ENCODE data around the gene PLPP3. TPM values are rescaled to one million over a fixed set of nuclear protein-coding genes. Genes with fewer than 3 reads are reported as not detected.
"Not testable (repeated sequence)": the region's sequence is repeated elsewhere in the genome, so short reads cannot be mapped to it uniquely, and the experiment has no call there.

The PLPP3 gene
- total RNA-seq = 53.9 TPM

DNA sequence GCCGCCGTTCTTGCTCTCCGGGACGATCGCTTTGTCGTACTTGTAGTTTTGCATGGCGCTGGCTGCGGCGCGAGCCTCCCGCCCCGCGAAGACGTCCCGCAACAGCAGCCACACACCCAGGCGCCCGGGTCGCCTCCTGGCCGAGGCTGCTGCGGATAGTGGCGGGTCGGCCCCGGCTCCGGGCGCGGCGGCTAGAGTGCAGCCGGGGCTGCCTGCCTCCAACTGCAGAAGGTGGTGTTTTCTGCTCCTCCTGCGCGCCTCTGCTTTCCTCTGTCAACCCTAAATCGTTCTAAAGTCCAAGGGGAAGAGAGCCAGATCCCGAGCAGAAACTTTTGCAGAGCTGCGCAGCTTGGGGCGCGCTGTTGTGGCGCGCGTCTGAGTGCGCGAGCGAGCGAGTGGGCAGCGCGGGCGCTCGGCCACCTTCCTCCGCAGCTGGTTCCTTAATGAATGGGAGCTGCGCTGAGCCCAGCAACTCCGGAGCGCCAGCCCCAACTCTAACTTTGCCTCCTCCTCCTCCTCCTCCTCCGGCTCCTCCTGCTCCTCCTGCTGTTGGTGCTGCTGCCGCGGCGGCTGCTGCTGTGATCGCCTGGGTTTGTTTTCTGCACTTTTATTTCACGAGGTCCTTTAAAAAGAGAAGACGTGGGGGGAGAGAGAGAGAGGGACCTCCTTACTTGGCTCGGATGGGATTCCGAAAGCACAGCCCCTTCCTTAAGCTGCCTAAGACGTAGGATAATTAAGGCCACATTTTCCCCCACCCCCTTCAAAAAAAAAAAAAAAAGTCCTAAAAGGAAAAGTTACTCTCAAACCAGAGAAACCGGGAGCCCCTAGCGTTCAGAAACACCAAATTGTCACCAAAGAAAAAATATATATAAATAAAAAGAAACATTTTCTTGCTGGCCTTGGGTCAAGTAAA, at the start of gene PLPP3:
Gene PLPP3, minus strand, starts transcription at position 601 of the 913 bp plus-strand sequence. Its CDS starts 547 bp downstream, at position 54.
- DNase-seq (ENCODE audit: low spot score) (peak; percentile 88), ATAC-seq (peak; percentile 80)

GRCh38 chr1:56627636-56628039, 48.3 kb upstream of the PLPP3 start:
- no peak for ATAC-seq
- no peak for DNase-seq (ENCODE audit: low spot score)

- ATAC-seq (no peak), DNase-seq (ENCODE audit: low spot score) (no peak)
Measured at GRCh38 chr1:56627019-56627635, 47.8 kb upstream of the PLPP3 start.

GRCh38 chr1:56626546-56626945, 47.2 kb upstream of the PLPP3 start:
- ATAC-seq = no peak
- no peak for DNase-seq (ENCODE audit: low spot score)

DNA sequence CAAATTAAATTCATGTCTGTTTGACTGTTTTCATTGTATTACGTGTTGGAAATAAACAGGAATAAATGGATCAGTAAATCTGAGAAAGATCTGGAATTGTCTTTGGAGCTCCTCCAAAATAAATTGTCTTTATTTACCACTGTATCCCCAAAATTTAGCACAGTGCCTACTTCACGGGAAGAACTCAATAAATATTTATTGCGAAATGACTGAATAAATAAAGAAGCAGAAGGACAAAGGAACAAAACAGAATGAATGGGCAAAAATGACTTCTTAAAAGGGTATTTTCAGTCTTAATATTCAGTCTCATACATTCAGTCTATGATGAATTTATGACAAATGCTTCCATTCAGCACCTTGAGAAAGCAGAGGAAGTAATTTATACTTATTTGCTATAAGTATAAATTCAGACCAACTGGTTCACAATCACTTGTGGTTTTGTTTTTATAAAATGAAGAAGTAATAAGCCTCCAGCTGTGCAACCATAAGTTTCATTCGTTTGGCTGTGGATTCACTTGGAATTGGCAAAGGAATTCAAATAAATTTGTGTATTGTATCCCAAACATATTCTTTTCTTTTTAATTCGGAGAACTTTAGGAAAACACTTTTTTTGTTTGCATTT, 46.6 kb upstream of the PLPP3 start:
- no peak for DNase-seq (ENCODE audit: low spot score)
- no peak for ATAC-seq

DNA sequence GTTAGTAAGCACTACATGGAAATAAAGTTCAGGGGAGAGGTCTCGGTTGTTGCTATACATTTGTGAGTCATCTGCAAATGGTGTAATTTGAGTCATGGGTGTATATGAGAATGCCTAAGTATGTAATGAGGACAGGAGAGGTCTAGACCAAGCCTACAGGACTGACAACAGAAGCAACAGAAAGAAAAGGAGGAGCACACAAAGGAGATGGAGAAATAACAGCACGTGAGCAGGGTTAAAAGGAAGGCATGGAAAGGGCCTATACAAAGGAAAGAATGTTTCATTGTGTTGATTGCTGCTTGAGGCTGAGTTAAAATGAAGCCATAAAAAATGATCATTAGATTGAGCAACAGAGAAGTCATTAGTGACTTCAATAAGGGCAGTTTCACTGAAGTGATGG, 37.8 kb upstream of the PLPP3 start:
- DNase-seq (ENCODE audit: low spot score) = no peak

DNA sequence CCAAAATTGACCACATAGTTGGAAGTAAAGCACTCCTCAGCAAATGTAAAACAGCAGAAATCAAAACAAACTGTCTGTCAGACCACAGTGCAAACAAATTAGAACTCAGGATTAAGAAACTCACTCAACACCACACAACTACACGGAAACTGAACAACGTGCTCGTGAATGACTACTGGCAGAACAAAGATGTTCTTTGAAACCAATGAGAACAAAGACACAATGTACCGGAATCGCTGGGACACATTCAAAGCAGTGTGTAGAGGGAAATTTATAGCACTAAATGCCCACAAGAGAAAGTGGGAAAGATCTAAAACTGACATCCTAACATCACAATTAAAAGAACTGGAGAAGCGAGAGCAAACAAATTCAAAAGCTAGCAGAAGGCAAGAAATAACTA, 31.4 kb upstream of the PLPP3 start:
- not testable (repeated sequence) for DNase-seq (ENCODE audit: low spot score); ATAC-seq

More for the DNA sequence above, 37.8 kb upstream of the PLPP3 start:
- no peak for ATAC-seq

DNA sequence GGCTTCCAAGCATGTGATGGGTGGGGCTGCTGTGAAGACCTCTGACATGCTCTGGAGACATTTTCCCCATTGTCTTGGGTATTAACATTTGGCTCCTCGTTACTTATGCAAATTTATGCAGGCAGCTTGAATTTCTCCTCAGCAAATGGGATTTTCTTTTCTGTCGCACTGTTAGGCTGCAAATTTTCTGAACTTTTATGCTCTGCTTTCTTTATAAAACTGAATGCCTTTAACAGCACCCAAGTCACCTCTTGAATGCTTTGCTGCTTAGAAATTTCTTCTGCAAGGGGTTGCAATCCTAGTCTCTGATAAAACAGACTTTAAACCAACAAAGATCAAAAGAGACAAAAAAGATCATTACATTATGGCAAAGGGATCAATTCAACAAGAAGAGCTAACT, 30.7 kb upstream of the PLPP3 start:
- not testable (repeated sequence) for DNase-seq (ENCODE audit: low spot score); ATAC-seq

DNA sequence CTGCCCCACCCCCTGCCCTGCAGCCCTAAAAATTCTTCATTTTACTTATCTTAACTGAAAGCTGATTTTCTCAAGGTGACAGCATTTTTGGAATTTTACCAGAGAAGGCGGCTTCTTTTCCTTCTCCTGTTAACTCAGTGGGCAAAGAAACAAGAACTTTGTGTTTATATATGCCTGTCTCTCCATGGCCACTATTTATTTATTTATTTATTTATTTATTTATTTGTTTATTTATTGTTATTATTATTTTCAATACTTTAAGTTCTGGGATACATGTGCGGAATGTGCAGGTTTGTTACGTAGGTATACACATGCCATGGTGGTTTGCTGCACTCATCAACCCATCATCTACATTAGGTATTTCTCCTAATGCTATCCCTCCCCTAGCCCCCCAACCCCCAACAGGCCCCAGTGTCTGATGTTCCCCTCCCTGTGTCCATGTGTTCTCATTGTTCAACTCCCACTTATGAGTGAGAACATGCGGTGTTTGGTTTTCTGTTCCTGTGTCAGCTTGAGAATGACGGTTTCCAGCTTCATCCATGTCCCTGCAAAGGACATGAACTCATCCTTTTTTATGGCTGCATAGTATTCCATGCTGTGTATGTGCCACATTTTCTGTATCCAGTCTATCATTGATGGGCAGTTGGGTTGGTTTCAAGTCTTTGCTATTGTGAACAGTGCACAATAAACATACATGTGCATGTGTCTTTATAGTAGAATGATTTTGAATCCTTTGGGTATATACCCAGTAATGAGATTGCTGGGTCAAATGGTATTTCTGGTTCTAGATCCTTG, 16.2 kb upstream of the PLPP3 start:
- ATAC-seq; DNase-seq (ENCODE audit: low spot score): not testable (repeated sequence)

DNA sequence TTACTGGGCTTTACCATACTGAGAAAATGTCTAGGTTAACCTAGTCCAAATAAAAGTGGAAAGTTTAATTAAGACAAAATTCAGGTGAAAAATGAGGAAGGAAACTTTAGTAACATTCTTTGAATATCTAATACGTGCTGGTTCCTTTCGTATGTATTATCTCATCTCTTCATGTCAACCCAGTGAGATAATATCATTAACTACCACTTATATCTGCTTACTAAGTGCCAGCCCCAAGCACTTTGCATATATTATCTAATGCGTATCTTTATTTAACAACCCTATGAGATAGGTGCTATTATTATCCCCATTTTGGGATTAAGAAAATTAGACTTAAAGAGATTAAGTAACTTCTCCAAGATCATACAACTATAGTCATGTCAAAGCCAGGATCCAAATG, 12.5 kb upstream of the PLPP3 start:
- ATAC-seq = no peak
- DNase-seq (ENCODE audit: low spot score) = no peak

GRCh38 chr1:56590520-56591011, 11.2 kb upstream of the PLPP3 start:
- ATAC-seq (peak; percentile 33), DNase-seq (ENCODE audit: low spot score) (no peak)

- ATAC-seq = no peak
- DNase-seq (ENCODE audit: low spot score) = no peak
Measured at GRCh38 chr1:56589369-56589768, 10.0 kb upstream of the PLPP3 start.

DNA sequence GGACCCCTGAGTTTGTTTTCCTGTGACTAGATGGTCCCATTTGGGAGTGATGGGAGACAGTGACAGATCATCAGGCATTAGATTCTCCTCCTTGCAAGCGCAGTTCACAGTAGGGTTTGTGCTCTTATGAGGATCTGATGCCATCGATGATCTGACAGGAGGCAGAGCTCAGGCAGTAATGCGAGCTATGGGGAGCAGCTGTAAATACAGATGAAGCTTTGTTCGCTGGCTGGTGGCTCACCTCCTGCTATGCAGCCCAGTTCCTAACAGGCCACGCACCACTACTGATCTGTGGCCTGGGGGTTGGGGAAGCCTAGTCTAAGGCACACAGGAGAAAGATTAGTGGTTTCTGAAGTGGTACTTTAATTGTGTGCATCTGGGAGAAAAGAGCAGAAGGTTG, 7.1 kb upstream of the PLPP3 start:
- ATAC-seq = no peak
- DNase-seq (ENCODE audit: low spot score) = no peak

GRCh38 chr1:56585985-56586384, 6.6 kb upstream of the PLPP3 start:
- DNase-seq (ENCODE audit: low spot score) (no peak), ATAC-seq (no peak)

- no peak for DNase-seq (ENCODE audit: low spot score)
- peak; percentile 95 for ATAC-seq
Measured at GRCh38 chr1:56584910-56585528, 5.7 kb upstream of the PLPP3 start.

- DNase-seq (ENCODE audit: low spot score) = no peak
- no peak for ATAC-seq
Measured at GRCh38 chr1:56583957-56584468, 4.7 kb upstream of the PLPP3 start.

GRCh38 chr1:56580771-56581170, 1.4 kb upstream of the PLPP3 start:
- DNase-seq (ENCODE audit: low spot score) (no peak), ATAC-seq (no peak)

- ATAC-seq (peak; percentile 50), DNase-seq (ENCODE audit: low spot score) (no peak)
Measured at GRCh38 chr1:56578138-56578962, 1.0 kb downstream of the PLPP3 start.

Measured in left lobe of liver (tissue), 2 donors.